ENCODE results near the gene SHB. TPM values are rescaled to one million over a fixed set of nuclear protein-coding genes. Genes with fewer than 3 reads are reported as not detected.

The SHB gene
- total and polyA plus RNA-seq, 8 donors = 16.1 to 26.8 (median 21.9) TPM

- H3K9me3 ChIP-seq = no peaks in the 10 kb centered on the region
- intact Hi-C loops (cut with DNase I) = no loop called here
These were observed 83.0 kb downstream of the SHB start for GRCh38 chr9:37986001-37986400.

GRCh38 chr9:37984672-37985611 lies 84.1 kb downstream of the SHB start:
- intact Hi-C loops (cut with DNase I) = no loop called here
- no peak overlapping the region for H3K4me3 ChIP-seq
- no peak for TF ChIP-seq CTCF (IDR thresholded peaks at IDR 0.05)
- no peak overlapping the region for H3K27ac ChIP-seq
- H3K9me3 ChIP-seq = no peaks in the 10 kb centered on the region
- H3K36me3 ChIP-seq = no peaks in the 10 kb centered on the region
- ATAC-seq (peak; percentile 72), DNase-seq (peak in 1 of 4 donors; percentile 29)
- peaks cover 5 to 17% of the 10 kb centered on the region in 2 donors for H3K4me1 ChIP-seq
- H3K27me3 ChIP-seq = no peaks in the 10 kb centered on the region

More at GRCh38 chr9:37986001-37986400, 83.0 kb downstream of the SHB start:
- Histone ChIP-seq H3K36me3 (no peaks in the 10 kb centered on the region), H3K4me3 (no peak overlapping the region), H3K27ac (no peak overlapping the region), H3K27me3 (no peaks in the 10 kb centered on the region), H3K4me1 (peaks cover 5 to 28% of the 10 kb centered on the region in 2 donors)
- DNase-seq = no peak
- no peak for ATAC-seq
- no peak for TF ChIP-seq CTCF (IDR thresholded peaks at IDR 0.05)

- intact Hi-C loops (cut with DNase I) = no loop called here
- Histone ChIP-seq H3K9me3 (no peaks in the 10 kb centered on the region), H3K4me3 (no peak overlapping the region), H3K4me1 (peaks cover 5 to 11% of the 10 kb centered on the region in 2 donors), H3K27me3 (no peaks in the 10 kb centered on the region), H3K36me3 (no peaks in the 10 kb centered on the region), H3K27ac (no peak overlapping the region)
- DNase-seq (no peak), ATAC-seq (no peak)
- no peak for TF ChIP-seq CTCF (IDR thresholded peaks at IDR 0.05)
These were observed 84.8 kb downstream of the SHB start for GRCh38 chr9:37984278-37984671.

GRCh38 chr9:37983381-37984067 lies 85.5 kb downstream of the SHB start:
- Histone ChIP-seq H3K4me3 (no peak overlapping the region), H3K27ac (no peak overlapping the region), H3K4me1 (peaks cover 5 to 10% of the 10 kb centered on the region in 2 donors), H3K27me3 (no peaks in the 10 kb centered on the region), H3K36me3 (no peaks in the 10 kb centered on the region), H3K9me3 (no peaks in the 10 kb centered on the region)
- no peak for DNase-seq
- TF ChIP-seq CTCF (IDR thresholded peaks at IDR 0.05) = no peak
- intact Hi-C loops (cut with DNase I) = no loop called here
- ATAC-seq = no peak

GRCh38 chr9:37979844-37980243 lies 89.2 kb downstream of the SHB start:
- ATAC-seq = no peak
- intact Hi-C loops (cut with DNase I) = no loop called here
- DNase-seq = no peak

More at GRCh38 chr9:37979844-37980243, 89.2 kb downstream of the SHB start:
- no peak for TF ChIP-seq CTCF (IDR thresholded peaks at IDR 0.05)
- peaks cover 0 to 1% of the 10 kb centered on the region in 2 donors for H3K36me3 ChIP-seq
- no peak overlapping the region for H3K27ac ChIP-seq
- H3K4me1 ChIP-seq = peaks cover 3 to 4% of the 10 kb centered on the region in 2 donors
- H3K27me3 ChIP-seq = no peaks in the 10 kb centered on the region
- no peaks in the 10 kb centered on the region for H3K9me3 ChIP-seq
- H3K4me3 ChIP-seq = no peak overlapping the region

All from left lung (tissue), 10 donors.